Liver (tissue), 3 donors: ENCODE measurements around the gene SLK.

Experiments
- EGR1 ChIP-seq, 2 donors: IDR thresholded peaks; 2 replicates each; pipeline ENCODE4 v1.6.1; 2016 to 2018; ENCODE audit warnings: antibody characterized with exemption in 2 of 2, low read depth in 2 of 2
- JUND ChIP-seq, 2 donors: IDR thresholded peaks; 2 replicates each; pipeline ENCODE4 v1.6.1; 2016; ENCODE audit warnings: antibody characterized with exemption in 2 of 2
- RAD21 ChIP-seq, 2 donors: IDR thresholded peaks; 2 replicates each; pipeline ENCODE4 v1.6.1; 2016; ENCODE audit warnings: antibody characterized with exemption in 2 of 2, mild to moderate bottlenecking in 2 of 2
- SP1 ChIP-seq: IDR thresholded peaks from 2 replicates; pipeline ENCODE4 v1.6.1; 2018; ENCODE audit warnings: antibody characterized with exemption, mild to moderate bottlenecking
- YY1 ChIP-seq: IDR thresholded peaks from 2 replicates; pipeline ENCODE4 v1.6.1; 2016; ENCODE audit warnings: antibody characterized with exemption, mild to moderate bottlenecking
- TF ChIP-seq, protein P1 (sequence below): fragments of 150-350 bp; IDR thresholded peaks from 2 replicates; pipeline ENCODE4 v1.5.1; 2017; ENCODE audit warnings: improper control_type of control experiment, low read depth, low read length; ENCODE audit not compliant: missing input control
- TF ChIP-seq, protein P2 (sequence below): IDR thresholded peaks from 2 replicates; pipeline ENCODE4 v1.6.1; 2016; ENCODE audit warnings: antibody characterized with exemption
- TF ChIP-seq, protein P3 (sequence below): IDR thresholded peaks from 2 replicates; pipeline ENCODE4 v1.6.1; 2016; ENCODE audit warnings: antibody characterized with exemption
- TF ChIP-seq, protein P4 (sequence below): IDR thresholded peaks from 2 replicates; pipeline ENCODE4 v1.6.1; 2016; ENCODE audit warnings: antibody characterized with exemption
- donor health status: healthy.
- donor health status: healthy.

DNA sequence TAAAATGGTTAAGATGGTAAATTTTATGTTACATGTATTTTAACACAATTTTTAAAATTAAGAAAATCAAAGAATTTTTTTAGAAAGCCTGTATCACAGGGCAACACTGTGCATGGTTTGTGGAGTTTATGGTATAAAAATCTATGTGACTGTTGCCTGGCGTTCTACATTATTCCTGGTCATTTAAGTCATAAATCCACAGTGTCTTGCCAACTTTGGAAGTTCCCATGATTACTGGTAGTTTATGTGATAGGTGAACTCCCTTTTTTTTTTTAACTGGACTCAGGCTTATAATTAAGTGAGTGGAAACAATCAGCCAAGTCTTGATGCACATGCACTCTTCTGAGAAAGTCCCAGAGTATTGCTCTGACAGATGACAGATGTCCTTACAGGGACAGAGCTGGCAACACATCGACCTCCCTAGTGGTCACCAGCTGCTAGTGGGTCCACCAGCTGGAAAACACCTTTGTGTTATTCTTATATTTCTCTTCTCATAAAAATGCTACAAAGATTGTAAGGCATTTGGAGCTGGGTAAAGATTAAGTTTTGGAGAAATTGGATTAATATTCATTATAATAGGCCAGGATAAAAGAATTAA, 40.1 kb upstream of the SLK start:
- TF ChIP-seq JUND (IDR thresholded peaks at IDR 0.05) (no peak), YY1 (no peak), EGR1 (IDR thresholded peaks at IDR 0.05; ENCODE audit: low read depth in 2 of 2) (no peak), RAD21 (IDR thresholded peaks at IDR 0.05) (no peak), SP1 (no peak)
- TF ChIP-seq, protein P1, sequence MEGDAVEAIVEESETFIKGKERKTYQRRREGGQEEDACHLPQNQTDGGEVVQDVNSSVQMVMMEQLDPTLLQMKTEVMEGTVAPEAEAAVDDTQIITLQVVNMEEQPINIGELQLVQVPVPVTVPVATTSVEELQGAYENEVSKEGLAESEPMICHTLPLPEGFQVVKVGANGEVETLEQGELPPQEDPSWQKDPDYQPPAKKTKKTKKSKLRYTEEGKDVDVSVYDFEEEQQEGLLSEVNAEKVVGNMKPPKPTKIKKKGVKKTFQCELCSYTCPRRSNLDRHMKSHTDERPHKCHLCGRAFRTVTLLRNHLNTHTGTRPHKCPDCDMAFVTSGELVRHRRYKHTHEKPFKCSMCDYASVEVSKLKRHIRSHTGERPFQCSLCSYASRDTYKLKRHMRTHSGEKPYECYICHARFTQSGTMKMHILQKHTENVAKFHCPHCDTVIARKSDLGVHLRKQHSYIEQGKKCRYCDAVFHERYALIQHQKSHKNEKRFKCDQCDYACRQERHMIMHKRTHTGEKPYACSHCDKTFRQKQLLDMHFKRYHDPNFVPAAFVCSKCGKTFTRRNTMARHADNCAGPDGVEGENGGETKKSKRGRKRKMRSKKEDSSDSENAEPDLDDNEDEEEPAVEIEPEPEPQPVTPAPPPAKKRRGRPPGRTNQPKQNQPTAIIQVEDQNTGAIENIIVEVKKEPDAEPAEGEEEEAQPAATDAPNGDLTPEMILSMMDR, result no peak
- TF ChIP-seq, protein P2, sequence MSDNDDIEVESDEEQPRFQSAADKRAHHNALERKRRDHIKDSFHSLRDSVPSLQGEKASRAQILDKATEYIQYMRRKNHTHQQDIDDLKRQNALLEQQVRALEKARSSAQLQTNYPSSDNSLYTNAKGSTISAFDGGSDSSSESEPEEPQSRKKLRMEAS, result no peak
- TF ChIP-seq, protein P3, sequence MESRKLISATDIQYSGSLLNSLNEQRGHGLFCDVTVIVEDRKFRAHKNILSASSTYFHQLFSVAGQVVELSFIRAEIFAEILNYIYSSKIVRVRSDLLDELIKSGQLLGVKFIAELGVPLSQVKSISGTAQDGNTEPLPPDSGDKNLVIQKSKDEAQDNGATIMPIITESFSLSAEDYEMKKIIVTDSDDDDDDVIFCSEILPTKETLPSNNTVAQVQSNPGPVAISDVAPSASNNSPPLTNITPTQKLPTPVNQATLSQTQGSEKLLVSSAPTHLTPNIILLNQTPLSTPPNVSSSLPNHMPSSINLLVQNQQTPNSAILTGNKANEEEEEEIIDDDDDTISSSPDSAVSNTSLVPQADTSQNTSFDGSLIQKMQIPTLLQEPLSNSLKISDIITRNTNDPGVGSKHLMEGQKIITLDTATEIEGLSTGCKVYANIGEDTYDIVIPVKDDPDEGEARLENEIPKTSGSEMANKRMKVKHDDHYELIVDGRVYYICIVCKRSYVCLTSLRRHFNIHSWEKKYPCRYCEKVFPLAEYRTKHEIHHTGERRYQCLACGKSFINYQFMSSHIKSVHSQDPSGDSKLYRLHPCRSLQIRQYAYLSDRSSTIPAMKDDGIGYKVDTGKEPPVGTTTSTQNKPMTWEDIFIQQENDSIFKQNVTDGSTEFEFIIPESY, result no peak
- TF ChIP-seq, protein P4, sequence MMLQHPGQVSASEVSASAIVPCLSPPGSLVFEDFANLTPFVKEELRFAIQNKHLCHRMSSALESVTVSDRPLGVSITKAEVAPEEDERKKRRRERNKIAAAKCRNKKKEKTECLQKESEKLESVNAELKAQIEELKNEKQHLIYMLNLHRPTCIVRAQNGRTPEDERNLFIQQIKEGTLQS, result no peak
